SK-N-SH (cell line): ENCODE measurements around the gene CALCOCO2.
A peak's percentile ranks its signal among the peaks of the same experiment; 100 is the strongest.

Experiments used
- EP300 ChIP-seq, 2 experiments: IDR thresholded peaks; 2 replicates each; pipeline versions ENCODE4 v1.4.0 to v1.6.1; 2012; ENCODE audit warnings: borderline replicate concordance in 1 of 2, low read depth in 1 of 2, low read length in 1 of 2
- TF ChIP-seq, protein P1 (sequence below): IDR thresholded peaks from 2 replicates; pipeline ENCODE4 v1.6.1; 2012; ENCODE audit warnings: mild to moderate bottlenecking, low read depth, low read length, moderate library complexity
- TF ChIP-seq, protein P2 (sequence below): fragments of 200-600 bp; sonication (generic); IDR thresholded peaks from 2 replicates; pipeline ENCODE4 v1.6.1; 2017; ENCODE audit warnings: antibody characterized with exemption, mild to moderate bottlenecking, moderate library complexity

DNA sequence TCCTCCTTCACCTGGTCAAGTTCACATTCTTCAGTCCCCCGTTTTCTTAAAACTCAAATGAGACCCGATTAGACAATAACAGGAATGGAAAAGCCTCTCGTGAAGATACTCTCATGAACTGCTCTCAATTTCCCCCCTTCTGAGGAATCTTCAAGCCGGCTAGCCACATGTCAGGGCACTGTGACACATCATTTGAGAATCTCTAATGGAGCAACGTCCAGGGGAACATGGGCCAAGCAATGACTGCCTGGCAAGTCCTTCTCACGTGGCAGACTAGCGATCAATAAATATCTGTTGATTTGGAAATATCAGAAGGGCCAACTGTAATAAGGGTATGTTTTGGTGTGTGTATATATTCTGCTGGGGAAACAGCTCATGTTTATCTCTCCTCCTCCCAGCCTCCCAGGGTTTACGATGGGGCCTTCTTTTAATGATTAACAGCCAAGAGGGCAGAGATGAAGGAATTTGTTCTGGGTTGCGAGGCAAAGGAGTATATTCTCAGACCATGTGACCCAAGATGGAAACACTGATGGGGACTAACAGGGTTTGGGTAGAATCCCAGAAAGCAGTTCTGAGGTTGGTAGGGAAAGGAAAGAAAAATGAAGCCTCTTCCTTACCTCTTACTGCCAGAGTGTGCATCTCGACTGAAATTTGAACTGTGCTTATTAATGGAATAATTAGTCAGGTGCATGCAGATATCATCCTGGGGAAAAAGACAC is 35.2 kb upstream of the CALCOCO2 start:
- TF ChIP-seq, protein P1, sequence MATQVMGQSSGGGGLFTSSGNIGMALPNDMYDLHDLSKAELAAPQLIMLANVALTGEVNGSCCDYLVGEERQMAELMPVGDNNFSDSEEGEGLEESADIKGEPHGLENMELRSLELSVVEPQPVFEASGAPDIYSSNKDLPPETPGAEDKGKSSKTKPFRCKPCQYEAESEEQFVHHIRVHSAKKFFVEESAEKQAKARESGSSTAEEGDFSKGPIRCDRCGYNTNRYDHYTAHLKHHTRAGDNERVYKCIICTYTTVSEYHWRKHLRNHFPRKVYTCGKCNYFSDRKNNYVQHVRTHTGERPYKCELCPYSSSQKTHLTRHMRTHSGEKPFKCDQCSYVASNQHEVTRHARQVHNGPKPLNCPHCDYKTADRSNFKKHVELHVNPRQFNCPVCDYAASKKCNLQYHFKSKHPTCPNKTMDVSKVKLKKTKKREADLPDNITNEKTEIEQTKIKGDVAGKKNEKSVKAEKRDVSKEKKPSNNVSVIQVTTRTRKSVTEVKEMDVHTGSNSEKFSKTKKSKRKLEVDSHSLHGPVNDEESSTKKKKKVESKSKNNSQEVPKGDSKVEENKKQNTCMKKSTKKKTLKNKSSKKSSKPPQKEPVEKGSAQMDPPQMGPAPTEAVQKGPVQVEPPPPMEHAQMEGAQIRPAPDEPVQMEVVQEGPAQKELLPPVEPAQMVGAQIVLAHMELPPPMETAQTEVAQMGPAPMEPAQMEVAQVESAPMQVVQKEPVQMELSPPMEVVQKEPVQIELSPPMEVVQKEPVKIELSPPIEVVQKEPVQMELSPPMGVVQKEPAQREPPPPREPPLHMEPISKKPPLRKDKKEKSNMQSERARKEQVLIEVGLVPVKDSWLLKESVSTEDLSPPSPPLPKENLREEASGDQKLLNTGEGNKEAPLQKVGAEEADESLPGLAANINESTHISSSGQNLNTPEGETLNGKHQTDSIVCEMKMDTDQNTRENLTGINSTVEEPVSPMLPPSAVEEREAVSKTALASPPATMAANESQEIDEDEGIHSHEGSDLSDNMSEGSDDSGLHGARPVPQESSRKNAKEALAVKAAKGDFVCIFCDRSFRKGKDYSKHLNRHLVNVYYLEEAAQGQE = no peak
- TF ChIP-seq, protein P2, sequence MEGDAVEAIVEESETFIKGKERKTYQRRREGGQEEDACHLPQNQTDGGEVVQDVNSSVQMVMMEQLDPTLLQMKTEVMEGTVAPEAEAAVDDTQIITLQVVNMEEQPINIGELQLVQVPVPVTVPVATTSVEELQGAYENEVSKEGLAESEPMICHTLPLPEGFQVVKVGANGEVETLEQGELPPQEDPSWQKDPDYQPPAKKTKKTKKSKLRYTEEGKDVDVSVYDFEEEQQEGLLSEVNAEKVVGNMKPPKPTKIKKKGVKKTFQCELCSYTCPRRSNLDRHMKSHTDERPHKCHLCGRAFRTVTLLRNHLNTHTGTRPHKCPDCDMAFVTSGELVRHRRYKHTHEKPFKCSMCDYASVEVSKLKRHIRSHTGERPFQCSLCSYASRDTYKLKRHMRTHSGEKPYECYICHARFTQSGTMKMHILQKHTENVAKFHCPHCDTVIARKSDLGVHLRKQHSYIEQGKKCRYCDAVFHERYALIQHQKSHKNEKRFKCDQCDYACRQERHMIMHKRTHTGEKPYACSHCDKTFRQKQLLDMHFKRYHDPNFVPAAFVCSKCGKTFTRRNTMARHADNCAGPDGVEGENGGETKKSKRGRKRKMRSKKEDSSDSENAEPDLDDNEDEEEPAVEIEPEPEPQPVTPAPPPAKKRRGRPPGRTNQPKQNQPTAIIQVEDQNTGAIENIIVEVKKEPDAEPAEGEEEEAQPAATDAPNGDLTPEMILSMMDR = no peak
- TF ChIP-seq EP300 (IDR thresholded peaks at IDR 0.05; ENCODE audit: borderline replicate concordance in 1 of 2, low read depth in 1 of 2, low read length in 1 of 2) = peak in 1 of 2 experiments; percentile 50; a peak in 1 of 4 replicates
